HG03060 (cell line): ENCODE measurements around the gene TTC9C.
"Not testable (repeated sequence)": the region's sequence is repeated elsewhere in the genome, so short reads cannot be mapped to it uniquely, and the experiment has no call there.

ENCODE experiments used
- ATAC-seq: cut with Tn5 transposase; IDR thresholded peaks from one replicate; pipeline ENCODE4 v1.9.1; 2021; ENCODE audit warnings: low read depth, moderate number of reproducible peaks; ENCODE audit not compliant: unreplicated experiment

TTC9C gene

DNA sequence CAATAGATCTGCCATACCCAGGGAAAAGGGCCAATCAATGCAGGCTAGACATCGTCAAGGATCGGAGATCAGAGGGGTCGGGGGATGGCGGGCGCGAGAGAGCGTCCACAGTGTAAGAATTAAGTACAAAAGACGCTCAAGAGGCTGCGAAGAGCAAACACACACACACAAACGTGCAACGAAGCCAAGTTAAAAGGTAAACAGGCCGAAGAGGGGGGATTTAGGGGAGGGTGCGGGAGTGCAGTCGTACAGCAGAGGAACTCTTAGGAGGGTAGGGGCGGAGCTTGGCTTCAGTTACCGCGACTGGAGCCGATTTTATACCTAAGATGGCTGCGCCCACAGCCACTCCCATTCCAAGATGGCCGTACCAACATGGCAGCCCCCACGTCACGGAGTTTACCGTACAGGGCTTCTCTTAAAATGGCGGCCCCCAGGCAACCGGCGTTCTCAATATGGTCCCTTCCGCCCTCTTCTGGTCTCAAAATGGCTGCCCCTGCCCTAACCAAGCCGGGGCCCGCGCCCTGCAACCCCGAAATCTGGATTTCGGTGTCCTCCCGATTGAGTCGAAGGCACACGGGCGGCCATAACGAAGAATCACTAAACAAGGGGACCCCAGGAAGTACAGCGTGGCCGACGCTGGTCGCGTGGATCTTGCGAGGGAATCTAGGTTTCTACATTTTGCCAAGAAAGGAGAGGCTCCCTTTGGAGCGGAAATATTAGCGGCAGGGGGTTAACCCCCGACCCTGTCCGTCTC is 18.9 kb upstream of the TTC9C start:
- ATAC-seq = peak; percentile 69

- no peak for ATAC-seq
Observed at GRCh38 chr11:62710001-62710345, 18.3 kb upstream of the TTC9C start.

DNA sequence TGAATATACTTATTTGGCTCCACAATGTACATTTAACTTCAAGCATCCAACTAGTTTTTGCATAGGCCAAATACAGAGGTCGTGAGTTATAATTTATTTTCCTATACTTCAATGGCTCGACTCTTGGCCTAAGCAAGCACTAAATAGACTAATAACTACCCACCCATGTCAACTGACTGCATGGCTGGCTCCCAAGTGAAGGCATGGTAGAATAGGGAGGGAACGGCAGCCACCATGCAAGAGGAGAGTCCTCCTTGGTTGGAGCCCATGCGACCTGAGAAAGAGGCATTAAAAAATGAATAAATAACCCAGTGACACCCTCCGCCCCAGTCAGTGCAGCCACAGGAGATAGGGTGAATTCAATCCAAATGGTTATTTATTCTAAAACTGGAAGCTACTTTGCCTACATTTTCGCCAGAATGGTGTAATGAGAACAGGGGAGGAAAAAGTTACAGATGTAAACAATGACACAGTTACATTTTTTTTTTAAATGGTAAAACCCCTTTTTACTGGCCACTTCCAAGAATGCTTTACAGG is 15.9 kb upstream of the TTC9C start:
- ATAC-seq = no peak

DNA sequence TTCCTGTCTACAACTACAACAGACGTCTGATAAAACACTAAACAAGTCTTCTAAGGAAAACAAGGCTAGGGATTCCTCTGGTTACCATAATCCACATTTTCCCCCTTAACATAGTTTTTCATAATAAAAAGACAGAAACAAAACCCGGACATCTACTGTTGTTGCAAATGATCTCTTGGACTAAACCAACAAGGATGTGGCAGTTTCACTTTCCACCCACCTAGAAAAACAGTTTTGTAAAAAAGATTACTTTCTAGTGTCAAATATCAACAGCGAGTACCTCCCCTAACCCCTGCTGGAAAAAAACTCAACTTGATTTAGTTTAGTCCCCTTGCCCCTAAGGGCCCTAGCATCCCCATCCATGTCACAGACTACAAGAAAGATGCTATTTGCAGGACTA is 15.4 kb upstream of the TTC9C start:
- no peak for ATAC-seq

DNA sequence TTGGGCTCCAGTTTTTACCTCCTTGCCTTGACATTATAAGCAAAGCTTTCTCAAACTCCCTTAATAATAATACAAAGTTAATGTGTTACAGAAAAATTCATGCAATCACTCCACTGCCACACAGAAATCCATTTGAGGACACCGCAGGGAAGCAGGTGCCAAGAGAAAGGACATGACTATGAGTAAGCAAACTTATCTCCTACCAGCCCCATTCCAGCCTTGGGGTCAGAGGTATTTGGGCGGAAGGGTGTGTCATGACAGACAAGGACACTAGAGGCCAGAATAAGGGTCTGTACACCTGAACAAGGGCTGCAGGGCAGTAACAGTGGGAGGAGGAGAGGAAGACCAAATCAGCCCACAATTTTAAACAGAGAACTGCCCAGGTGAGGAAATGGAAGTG is 14.9 kb upstream of the TTC9C start:
- no peak for ATAC-seq

- ATAC-seq = no peak
Observed at GRCh38 chr11:62715150-62716130, 12.8 kb upstream of the TTC9C start.

DNA sequence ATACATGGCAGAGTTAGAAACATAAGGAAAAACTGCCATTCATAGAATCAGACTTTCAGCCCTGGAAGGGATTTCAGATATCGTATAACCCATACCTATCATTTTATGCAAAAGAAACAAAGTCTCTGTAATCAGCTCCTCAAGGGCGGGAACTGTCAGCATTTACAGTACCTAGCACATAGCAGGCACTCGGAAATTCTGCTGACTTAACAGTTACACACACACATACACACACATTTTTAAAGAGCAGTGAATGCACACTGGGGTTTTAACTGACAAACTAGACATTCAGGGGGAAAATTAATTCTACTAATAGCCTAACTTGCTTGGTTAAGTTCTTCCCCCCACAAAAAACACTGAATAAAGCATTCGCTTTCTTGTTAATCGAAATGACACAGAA is 12.1 kb upstream of the TTC9C start:
- no peak for ATAC-seq

DNA sequence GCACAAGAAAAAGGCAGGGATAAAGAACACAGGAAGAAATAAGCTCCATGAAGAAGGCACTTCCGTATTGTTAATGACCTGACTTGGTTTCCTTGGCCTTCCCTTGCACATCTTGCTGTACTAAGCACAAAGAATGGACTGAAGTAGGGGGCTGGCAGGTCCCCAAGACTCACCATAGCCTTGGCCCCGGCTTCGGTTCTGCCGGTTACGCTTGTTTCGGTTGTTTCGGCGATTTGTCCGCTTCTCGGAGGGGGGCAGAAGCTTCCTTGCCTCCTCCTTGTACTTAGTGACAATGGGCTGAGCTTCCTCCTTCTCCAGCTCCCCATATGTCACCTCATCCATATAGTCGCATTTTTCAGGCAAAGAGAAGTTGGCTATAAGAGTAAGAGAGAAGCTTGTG is 11.5 kb upstream of the TTC9C start:
- no peak for ATAC-seq

DNA sequence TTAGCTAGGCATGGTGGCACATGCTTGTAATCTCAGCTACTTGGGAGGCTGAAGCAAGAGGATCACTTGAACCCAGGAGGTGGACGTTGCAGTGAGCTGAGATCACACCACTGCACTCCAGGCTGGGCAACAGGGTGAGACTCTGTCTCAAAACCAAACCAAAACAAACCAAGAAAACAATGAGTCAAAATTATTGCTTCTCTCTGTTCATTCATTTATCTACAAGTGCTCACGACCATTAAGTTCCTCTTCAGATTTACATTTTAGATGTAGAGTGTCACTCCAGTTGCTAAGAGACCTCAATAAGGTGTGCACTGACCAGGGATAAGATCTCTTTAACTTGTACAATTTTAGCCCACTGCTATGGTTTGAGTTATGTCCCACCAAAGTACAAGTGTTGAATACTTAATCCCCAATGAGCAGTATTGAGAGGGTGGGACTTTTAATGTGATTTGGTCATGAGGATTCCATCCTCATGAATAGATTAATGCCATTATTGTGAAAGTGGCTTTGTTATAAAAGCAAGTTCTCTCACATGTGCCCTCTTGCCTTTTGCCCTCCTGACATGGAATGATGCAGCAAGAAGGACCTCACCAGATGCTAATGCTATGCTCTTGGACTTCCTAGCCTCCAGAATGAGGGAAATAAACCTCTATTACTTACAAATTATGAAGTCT is 8.8 kb upstream of the TTC9C start:
- ATAC-seq = no peak

GRCh38 chr11:62721994-62722393 is 6.3 kb upstream of the TTC9C start:
- no peak for ATAC-seq

DNA sequence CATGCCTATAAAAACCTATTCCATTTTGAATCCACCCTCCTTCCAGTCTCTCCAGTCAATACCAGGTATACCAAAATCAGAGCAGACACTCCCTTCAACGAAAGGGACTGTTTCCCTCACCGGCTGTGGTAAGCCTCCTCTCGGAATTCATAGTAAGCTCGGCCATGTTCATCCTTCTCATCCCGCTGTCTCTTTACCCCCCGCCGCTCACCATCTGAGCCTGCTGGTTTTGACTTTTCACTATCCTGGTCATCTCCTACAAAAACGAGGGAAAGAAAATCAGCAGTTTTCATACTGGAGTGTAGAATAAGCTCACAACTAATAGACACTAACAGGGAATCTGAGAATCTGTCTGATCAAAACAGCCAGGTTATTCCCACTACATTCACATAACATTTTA is 4.1 kb upstream of the TTC9C start:
- no peak for ATAC-seq

DNA sequence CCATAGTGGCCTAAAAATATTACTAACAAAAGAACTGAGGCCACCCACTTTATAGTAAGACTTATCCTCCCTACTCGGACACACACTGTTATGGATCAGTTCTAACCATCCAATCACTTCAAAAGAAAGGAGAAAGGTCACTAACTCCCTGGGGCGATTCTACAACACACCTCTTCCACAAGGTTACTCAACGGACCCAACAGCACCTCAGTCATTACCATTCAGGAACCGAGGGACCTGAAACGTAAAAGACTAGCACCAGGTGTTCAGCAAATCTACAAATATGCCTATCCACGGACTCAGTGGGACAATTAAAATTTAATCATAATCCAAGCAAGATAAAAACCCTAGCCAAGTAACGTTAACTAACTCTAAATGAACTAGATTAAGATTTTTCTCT is 2.6 kb upstream of the TTC9C start:
- ATAC-seq = no peak

- no peak for ATAC-seq
Observed at GRCh38 chr11:62726156-62726914, 2.0 kb upstream of the TTC9C start.

GRCh38 chr11:62726915-62727164 is 1.4 kb upstream of the TTC9C start:
- no peak for ATAC-seq

DNA sequence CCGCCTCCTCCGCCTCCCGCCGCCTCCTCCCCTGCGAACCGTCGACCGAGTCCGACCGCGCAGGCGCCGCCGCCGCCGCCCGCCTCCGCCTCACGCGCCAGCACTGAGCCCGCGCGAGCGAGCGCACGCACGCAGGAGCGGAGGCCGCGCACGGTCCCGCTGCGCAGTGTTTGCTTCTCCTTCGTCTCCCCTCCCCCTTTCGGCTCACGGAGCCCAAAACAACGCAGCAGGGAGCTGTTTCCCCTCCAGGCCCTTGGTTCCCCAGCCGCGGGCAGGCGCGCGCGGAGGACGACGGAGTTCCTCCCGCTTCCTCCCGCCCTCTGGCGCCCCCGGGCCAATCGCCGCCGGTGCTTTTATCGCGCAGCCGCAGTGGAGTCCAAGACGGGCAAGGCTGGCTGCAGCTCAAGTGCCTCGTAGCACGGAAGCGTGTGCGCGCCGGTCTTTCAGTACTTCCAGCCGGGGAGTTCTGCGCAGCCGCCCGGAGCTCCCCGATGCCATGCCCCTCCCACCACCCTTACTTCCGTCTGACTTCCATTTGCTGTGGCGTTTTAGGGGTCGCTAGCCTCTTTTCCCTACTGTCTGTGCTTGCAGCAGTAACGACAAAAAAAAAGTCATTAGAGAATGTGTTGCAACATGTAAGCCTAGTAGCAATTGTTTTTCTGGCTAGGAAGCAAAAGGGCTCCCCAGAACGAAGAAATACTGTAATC is 968 bp upstream of the TTC9C start, which contains the start of gene HNRNPUL2:
Gene HNRNPUL2, minus strand, starts transcription at position 293 of the 707 bp plus-strand sequence. CDS start 301 bp downstream, outside the sequence.
- ATAC-seq = peak; percentile 62

- ATAC-seq = peak; percentile 34
Observed at GRCh38 chr11:62727872-62728170, 465 bp upstream of the TTC9C start.

GRCh38 chr11:62730076-62730475 is 1.8 kb downstream of the TTC9C start:
- ATAC-seq = not testable (repeated sequence)

DNA sequence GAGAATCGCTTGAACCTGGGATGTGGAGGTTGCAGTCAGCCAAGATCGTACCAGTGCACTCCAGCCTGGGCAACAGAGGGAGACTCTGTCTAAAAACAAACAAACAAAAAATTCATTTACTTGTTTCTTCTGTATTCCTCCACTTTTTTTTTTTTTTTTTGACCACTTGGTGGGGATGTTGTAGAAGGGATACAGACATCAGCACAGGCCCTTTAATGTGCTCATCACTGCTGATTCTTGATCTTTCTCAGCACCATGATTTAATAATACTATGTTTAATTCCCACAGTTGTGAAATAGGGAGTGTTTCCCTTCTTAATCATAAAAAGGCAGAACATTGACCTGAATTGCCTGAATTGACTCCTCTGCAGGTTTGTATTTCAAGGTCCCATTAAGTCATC is 4.5 kb downstream of the TTC9C start:
- no peak for ATAC-seq

- no peak for ATAC-seq
Observed at GRCh38 chr11:62737196-62737595, 8.9 kb downstream of the TTC9C start.
